Measurements from ENCODE around the gene KPNA6. TPM values are rescaled to one million over a fixed set of nuclear protein-coding genes. Genes with fewer than 3 reads are reported as not detected.

Gene KPNA6
- total RNA-seq, 1 donor, result 96.7 TPM

- H3K4me3 ChIP-seq (ENCODE audit: low read depth, low read length), result no peak overlapping the region
- DNase-seq (ENCODE audit: low read depth), result peak; percentile 78
- TF ChIP-seq CTCF (IDR thresholded peaks at IDR 0.05; ENCODE audit: insufficient read depth, low read depth, low read length), result no peak
These were observed 6.8 kb upstream of the KPNA6 start for GRCh38 chr1:32100807-32101708.

GRCh38 chr1:32104127-32104526 lies 3.7 kb upstream of the KPNA6 start:
- DNase-seq (ENCODE audit: low read depth), result no peak
- no peak for TF ChIP-seq CTCF (IDR thresholded peaks at IDR 0.05; ENCODE audit: insufficient read depth, low read depth, low read length)
- no peak overlapping the region for H3K4me3 ChIP-seq (ENCODE audit: low read depth, low read length)

GRCh38 chr1:32105338-32105737 lies 2.5 kb upstream of the KPNA6 start:
- no peak overlapping the region for H3K4me3 ChIP-seq (ENCODE audit: low read depth, low read length)
- DNase-seq (ENCODE audit: low read depth), result no peak
- TF ChIP-seq CTCF (IDR thresholded peaks at IDR 0.05; ENCODE audit: insufficient read depth, low read depth, low read length), result no peak

- H3K4me3 ChIP-seq (ENCODE audit: low read depth, low read length), result no peak overlapping the region
- DNase-seq (ENCODE audit: low read depth), result no peak
- no peak for TF ChIP-seq CTCF (IDR thresholded peaks at IDR 0.05; ENCODE audit: insufficient read depth, low read depth, low read length)
These were observed 1.1 kb upstream of the KPNA6 start for GRCh38 chr1:32106663-32107275.

DNA sequence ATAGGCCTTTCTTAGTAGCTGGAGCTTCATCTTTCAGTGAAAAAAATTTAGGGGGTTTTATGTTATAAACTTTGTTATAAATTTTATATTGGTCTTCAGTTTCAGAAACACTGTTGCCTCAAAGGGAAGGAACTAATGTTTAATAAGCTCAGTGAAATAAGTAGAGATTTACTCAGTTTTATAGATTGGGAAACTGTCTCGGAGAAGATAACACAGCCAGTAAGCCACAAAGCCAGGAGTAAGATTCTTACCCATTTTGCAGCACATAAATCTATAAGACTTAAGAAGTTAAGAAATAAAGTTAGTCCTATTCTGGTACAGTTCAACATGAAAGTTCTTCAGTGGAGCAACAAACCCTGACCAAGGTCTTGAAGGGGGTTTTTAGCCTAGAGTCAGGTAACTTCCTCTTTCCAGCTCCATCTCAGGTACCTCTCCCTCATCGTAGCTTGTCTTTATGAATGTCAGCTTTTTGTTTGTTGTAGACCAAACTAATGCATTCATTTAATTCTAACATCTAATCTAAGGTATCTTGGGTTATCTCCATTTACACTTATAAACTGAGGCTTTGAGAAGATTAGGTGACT lies 3.3 kb downstream of the KPNA6 start:
- no peak overlapping the region for H3K4me3 ChIP-seq (ENCODE audit: low read depth, low read length)
- TF ChIP-seq CTCF (IDR thresholded peaks at IDR 0.05; ENCODE audit: insufficient read depth, low read depth, low read length), result no peak
- peak; percentile 37 for DNase-seq (ENCODE audit: low read depth)

GRCh38 chr1:32111789-32112188 lies 3.9 kb downstream of the KPNA6 start:
- no peak overlapping the region for H3K4me3 ChIP-seq (ENCODE audit: low read depth, low read length)
- TF ChIP-seq CTCF (IDR thresholded peaks at IDR 0.05; ENCODE audit: insufficient read depth, low read depth, low read length), result no peak
- no peak for DNase-seq (ENCODE audit: low read depth)
